Gastroesophageal sphincter (tissue), 3 donors: ENCODE results near the gene HPF1.

Experiments used
- POLR2AphosphoS5 ChIP-seq: sonication (generic); formaldehyde crosslinking; IDR thresholded peaks from one replicate; pipeline ENCODE4 v1.6.1; 2017; ENCODE audit warnings: antibody characterized with exemption
- TF ChIP-seq, protein P1 (sequence below), 4 experiments: fragments of 200-600 bp in 2 of 4; fragments of 450-650 bp in 2 of 4; sonication (generic) in 1 of 4; IDR thresholded peaks; one replicate each; pipeline ENCODE4 v1.5.1; 2017 to 2019; ENCODE audit warnings: antibody characterized with exemption in 4 of 4, mild to moderate bottlenecking in 2 of 4, moderate library complexity in 2 of 4

DNA sequence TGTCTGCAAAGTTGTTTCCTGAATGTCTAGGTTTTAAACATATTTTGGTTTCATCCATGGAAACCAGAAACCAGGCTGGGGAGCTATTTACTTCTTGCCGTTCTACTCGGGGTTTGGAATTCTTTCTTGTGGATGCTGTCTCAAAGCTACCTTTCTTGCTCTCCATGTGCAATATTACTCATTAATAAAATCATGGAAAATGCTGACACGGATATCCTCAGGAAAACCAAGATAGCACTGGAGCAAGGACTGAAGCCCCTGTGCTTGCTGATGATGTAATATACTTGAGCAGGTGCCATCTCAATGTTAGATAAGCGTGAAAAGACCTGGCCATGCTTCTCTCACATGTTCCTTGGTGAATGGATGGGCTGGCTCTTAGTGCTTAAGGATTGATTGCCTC lies 41.5 kb upstream of the HPF1 start:
- TF ChIP-seq, protein P1, sequence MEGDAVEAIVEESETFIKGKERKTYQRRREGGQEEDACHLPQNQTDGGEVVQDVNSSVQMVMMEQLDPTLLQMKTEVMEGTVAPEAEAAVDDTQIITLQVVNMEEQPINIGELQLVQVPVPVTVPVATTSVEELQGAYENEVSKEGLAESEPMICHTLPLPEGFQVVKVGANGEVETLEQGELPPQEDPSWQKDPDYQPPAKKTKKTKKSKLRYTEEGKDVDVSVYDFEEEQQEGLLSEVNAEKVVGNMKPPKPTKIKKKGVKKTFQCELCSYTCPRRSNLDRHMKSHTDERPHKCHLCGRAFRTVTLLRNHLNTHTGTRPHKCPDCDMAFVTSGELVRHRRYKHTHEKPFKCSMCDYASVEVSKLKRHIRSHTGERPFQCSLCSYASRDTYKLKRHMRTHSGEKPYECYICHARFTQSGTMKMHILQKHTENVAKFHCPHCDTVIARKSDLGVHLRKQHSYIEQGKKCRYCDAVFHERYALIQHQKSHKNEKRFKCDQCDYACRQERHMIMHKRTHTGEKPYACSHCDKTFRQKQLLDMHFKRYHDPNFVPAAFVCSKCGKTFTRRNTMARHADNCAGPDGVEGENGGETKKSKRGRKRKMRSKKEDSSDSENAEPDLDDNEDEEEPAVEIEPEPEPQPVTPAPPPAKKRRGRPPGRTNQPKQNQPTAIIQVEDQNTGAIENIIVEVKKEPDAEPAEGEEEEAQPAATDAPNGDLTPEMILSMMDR (IDR thresholded peaks at IDR 0.05), result no peak
- TF ChIP-seq POLR2AphosphoS5, result no peak
